Measurements from ENCODE around the gene SMAD5.

Gene SMAD5

GRCh38 chr5:136115183-136115865 is 17.3 kb upstream of the SMAD5 start:
- DNase-seq (ENCODE audit: low read depth), result no peak

GRCh38 chr5:136120529-136120928 is 12.1 kb upstream of the SMAD5 start:
- no peak for DNase-seq (ENCODE audit: low read depth)

- DNase-seq (ENCODE audit: low read depth), result no peak
Observed at GRCh38 chr5:136123236-136123768, 9.3 kb upstream of the SMAD5 start.

- DNase-seq (ENCODE audit: low read depth), result no peak
Observed at GRCh38 chr5:136127560-136127959, 5.1 kb upstream of the SMAD5 start.

GRCh38 chr5:136128481-136128880 is 4.2 kb upstream of the SMAD5 start:
- no peak for DNase-seq (ENCODE audit: low read depth)

- no peak for DNase-seq (ENCODE audit: low read depth)
Observed at GRCh38 chr5:136129445-136129844, 3.2 kb upstream of the SMAD5 start.

GRCh38 chr5:136130581-136130980 is 2.1 kb upstream of the SMAD5 start:
- no peak for DNase-seq (ENCODE audit: low read depth)

GRCh38 chr5:136132087-136132486 is 558 bp upstream of the SMAD5 start:
- no peak for DNase-seq (ENCODE audit: low read depth)

- DNase-seq (ENCODE audit: low read depth), result no peak
Observed at GRCh38 chr5:136133222-136133921, 727 bp downstream of the SMAD5 start.

GRCh38 chr5:136133922-136134379 is 1.3 kb downstream of the SMAD5 start:
- no peak for DNase-seq (ENCODE audit: low read depth)

GRCh38 chr5:136134653-136135052 is 2.0 kb downstream of the SMAD5 start:
- DNase-seq (ENCODE audit: low read depth), result no peak

GRCh38 chr5:136135536-136135935 is 2.9 kb downstream of the SMAD5 start:
- no peak for DNase-seq (ENCODE audit: low read depth)

- no peak for DNase-seq (ENCODE audit: low read depth)
Observed at GRCh38 chr5:136137497-136138220, 5.0 kb downstream of the SMAD5 start.

- no peak for DNase-seq (ENCODE audit: low read depth)
Observed at GRCh38 chr5:136141561-136141960, 8.9 kb downstream of the SMAD5 start.

- DNase-seq (ENCODE audit: low read depth), result no peak
Observed at GRCh38 chr5:136143312-136143711, 10.7 kb downstream of the SMAD5 start.

GRCh38 chr5:136143763-136144162 is 11.1 kb downstream of the SMAD5 start:
- no peak for DNase-seq (ENCODE audit: low read depth)

- DNase-seq (ENCODE audit: low read depth), result no peak
Observed at GRCh38 chr5:136145030-136145429, 12.4 kb downstream of the SMAD5 start.

GRCh38 chr5:136146201-136146600 is 13.6 kb downstream of the SMAD5 start:
- no peak for DNase-seq (ENCODE audit: low read depth)

- DNase-seq (ENCODE audit: low read depth), result no peak
Observed at GRCh38 chr5:136147632-136148031, 15.0 kb downstream of the SMAD5 start.

GRCh38 chr5:136149891-136150290 is 17.2 kb downstream of the SMAD5 start:
- DNase-seq (ENCODE audit: low read depth), result no peak

- no peak for DNase-seq (ENCODE audit: low read depth)
Observed at GRCh38 chr5:136153581-136154236, 21.1 kb downstream of the SMAD5 start.

- no peak for DNase-seq (ENCODE audit: low read depth)
Observed at GRCh38 chr5:136155078-136155477, 22.4 kb downstream of the SMAD5 start.
